Inflammatory macrophage treated with lipopolysaccharide for 4 hours (primary cell): ENCODE measurements around the gene RNF10.
"Not testable (repeated sequence)": the region's sequence is repeated elsewhere in the genome, so short reads cannot be mapped to it uniquely, and the experiment has no call there.

Source experiments
- DNase-seq: peaks from one replicate; pipeline ENCODE4 v3.0.0-alpha.2; 2020

RNF10 gene

DNA sequence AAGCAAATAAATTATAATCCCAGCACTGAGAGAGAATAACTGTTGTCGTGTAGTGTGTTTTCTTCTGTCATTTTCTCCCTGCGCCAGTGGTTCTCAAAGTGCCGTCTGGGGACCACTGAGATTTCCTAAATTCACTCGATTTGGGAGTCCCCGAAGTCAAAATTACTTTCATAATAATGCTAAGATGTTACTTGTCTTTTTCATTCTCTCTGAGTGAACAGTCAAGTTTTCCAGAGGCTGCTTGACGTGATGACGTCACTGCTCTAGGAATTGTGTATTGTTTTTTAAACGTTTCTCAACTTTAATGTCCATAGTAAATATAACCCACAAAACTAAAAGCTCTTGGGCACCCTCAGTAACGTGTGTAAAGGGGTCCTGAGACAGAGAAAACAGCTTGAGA is 47.8 kb downstream of the RNF10 start:
- peak; percentile 20 for DNase-seq

DNA sequence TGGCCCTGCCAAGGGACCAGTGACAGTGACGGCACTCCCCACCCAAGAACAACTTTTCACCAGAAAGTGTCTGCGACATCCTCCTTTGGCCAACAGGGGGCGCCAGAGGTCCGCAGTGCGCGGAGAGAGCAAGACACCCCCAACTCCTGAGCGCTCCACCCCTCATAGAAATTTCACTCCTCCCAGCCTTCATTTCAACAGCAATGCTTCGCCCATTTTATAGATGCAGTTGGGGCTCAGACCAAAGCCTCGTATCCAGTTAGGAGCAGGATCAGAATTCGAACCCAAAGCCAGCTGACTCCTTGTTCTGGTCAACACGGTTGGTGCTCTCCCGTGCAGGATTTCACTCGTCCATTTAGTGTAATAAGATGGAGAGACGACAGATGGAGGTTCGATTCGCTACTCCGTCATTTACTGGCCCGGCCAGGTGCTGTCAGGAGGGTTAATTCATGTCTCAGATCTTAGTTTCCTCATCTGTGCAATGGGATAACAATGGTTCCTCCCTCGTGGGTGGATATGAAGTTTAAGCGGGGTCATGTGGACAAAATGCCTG is 49.4 kb downstream of the RNF10 start:
- DNase-seq = peak; percentile 57

DNA sequence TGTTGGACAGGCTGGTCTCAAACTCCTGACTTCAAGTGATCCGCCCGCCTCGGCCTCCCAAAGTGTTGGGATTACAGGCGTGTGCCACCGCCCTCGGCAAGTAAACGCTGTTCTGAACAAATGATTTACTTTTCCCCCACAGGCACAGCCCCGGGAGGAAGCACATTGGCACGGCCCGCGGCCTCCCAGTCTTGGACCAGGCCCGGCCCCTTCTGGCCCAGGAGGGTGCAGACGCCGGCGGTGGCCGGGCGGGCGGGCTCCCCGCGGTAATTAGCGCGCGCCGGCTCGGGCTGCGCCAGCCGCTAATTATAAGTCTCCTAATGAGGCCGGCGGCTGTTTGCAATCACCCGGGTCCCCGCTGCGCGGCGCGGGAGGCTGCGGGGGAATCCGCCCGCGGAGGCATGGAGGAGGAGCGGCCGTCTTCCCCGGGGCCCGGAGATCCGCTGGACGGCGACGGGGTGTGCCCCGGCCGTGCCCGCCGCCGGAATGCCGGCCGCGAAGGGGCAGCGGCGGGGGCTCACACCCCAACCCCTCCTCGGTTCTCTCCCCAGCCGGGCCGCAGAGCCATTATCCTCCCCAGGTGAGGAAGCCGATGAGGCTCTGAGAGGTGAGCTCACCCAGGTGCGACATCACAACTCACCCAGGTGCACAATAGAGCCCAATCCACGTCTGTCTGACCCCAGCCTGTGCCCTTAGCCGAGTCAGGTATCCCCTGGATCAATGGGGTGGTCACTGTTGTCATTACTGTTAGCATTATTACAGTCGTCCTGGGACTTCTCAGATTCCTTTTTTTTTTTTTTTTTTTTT is 50.4 kb downstream of the RNF10 start:
- peak; percentile 22 for DNase-seq

DNA sequence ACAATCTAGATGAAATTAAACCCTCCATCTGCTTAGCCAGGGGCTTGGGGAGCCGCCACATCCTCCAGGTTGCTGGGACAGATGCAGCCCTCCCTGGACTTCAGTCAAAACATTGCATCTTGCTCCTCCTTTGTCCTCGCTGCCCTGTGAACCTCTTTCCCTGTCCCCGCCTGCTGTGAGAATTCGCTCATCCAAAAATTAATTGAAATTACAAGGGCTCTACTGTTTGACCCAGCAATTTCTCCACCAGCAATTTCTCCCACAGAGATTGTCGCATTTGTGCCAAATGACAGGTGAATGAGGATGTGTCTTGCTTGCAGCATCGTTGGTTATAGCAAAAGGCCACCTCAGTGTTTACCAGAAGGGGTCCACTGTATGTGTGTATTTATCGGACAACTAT is 52.0 kb downstream of the RNF10 start:
- DNase-seq = no peak

DNA sequence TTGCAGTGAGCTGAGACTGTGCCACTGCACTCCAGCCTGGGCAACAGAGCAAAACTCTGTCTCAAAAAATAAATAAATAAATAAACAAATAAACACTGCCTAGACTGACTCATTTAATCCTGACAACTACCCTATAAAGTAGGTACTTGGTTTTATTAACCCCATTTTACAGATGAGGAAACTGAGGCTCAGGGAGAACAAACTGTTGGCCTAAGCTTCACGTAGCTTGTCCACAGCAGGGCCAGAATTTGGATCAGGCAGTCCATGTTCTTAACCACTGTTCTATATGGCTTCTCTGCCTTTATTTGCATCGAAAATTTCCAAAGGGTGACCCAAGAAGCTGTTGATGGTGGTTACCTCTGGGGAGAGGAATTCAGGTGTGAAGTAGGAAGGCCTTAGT is 52.7 kb downstream of the RNF10 start:
- DNase-seq = no peak

DNA sequence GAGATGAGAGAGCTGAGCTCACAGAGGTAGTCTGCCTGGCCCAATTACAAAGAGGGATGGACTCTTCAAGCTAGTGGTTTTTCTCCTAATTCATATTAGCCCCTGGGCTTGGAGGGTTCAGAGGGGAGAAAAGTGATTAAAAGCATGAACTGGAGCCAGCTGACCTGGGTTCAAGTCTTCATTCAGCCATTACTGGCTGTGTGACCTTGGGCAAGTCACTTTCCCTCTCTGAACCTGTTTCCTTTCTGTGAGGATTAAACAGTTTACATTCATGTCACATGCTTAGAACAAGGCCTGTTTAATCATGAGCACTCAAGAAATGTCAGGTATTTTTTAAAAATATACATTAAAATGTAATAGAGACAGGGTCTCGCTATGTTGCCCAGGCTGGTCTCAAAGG is 54.2 kb downstream of the RNF10 start:
- no peak for DNase-seq

DNA sequence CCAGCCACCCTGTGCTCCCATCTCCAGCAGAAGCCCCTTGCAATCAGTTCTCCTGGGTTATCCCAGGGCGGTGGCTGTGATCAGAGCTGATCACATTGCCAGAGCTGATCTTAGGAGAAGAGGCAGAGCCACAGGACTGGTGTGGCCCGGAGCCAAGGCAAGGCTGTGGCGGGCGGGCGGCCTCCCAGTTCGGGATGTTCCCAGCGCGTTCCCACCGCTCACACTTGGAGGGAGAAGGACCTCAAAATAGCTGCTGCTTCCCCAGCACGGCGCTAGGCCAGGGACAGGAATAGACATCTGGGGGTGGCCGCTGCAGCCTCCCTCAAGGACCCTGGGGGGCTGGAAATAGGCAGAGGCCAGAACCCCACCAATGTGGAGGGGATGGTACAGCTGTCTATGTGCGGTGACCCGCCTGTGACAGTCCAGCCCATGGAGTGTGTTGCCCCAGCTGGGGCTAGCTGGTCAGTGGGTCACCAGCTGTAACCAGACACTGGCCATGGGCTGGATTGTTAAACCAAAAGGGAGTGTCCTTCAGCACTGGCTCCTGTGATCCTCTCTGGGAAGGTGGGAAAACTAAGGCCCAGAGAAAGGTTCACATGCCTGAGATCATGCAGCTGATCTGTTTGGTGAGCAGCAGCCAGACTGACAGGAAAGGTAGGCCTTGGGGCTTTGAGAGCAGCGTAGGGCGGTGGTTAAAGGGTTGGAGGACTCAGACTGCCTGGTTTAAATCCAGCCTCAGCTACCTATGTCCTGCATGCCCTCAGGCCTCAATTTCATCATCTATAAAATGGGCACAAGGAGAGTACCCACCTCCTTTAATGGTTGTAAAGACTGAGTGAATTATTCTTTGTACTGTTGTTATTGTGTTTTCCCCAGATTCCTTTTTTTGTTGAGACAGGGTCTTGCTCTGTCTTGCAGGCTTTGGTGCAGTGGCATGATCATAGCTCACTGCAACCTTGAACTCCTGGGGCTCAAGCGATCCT is 55.1 kb downstream of the RNF10 start:
- no peak for DNase-seq

DNA sequence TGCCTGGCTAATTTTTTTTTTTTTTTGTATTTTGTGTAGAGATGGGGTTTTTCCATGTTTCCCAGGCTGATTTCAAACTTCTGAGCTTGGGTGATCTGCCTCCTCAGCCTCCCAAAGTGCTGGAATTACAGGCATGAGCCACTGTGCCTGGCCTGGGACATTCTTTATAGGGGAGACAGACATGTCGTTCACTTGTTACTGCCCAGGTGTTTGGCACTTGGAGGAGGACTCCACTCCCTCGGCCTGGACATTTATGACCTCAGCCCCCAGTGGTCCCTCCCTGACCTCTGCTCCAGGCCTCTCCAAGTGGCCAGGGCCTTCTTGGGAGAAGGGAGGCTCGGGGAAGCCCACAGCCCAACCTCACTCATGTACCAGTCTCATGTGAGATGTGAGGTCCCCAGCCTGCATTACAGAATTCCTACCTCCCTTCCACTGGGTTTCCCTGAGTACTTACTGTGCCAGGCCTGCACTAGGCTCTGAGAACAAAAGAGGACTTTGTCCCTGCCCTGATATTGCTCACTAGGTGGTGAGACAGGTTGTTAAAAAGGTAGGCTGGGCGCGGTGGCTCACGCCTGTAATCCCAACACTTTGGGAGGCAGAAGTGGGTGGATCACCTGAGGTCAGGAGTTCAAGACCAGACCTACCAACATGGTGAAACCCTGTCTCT is 56.7 kb downstream of the RNF10 start:
- DNase-seq = no peak

DNA sequence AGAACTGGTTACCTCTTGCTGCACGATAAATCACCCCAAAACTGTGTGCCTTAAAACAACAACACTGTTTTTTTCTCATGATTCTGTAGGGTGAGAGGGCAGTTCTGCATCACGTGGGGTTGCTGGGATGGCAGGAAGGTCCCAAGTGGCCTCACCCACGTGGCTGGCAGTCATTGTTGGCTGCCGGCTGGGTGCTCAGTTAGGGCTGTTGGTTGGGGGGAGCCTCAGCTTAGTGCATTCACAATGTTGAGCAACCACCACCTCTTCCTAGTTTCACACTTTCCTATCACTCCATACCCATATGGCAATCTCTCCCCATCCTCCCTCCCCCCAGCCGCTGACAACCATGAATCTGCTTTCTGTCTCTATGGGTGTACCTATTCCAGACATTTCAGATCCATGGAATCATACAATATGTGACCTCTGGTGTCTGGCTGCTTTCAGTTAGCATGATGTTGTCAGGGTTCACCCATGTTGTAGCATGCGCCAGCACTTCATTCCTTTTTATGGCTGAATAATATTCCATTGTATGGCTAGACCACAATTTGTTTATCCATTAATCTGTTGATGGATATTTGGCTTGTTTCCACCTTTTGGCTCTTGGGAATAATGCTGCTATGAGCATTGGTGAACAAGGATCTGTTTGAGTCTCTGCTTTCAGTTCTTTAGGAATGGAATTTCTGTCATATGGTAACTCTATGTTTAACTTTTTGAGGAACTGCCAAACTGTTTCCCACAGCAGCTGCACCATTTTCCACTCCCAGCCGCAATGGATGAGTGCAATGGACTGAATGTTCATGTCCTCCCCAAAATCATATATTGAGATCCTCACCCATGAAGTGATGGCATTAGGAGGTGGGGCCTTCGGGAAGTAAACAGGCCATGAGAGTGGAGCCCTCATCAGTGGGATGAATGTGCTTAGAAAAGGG is 58.2 kb downstream of the RNF10 start:
- DNase-seq = no peak

DNA sequence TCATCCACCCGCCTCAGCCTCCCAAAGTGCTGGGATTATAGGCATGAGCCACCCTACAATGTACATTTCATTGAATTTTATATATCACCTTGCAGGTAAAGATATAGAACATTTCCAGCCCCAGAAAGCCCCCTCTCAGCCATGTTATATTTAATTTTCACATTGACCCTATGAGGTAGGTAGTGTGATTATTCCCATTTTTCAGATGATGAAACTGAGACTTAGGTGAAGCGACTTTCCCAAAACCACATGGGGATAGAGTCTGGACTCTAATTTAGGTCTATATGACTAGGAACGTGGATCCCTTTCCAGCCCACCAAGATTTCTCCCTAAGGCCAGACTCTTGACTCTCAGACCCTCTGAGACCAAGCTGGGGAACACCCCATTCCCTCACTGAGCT is 62.7 kb downstream of the RNF10 start:
- no peak for DNase-seq

DNA sequence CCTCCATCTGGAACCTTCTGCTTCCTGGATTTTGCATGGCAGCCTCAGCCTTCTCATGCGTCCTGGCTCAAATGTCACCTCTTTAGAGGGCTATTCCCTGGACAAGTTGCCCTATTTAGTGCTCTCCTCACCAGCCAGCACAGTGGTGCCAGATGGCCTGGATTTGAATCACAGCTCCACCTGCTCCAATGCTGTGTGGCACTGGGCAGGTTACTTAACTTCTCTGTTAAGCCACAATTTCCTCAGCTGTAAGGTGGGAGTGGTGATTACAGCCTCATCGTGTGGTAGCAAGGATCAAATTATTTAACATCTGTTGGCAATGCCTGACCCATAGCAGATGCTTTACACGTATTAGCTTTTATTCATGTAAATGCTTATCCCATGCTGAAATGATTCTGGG is 63.7 kb downstream of the RNF10 start:
- DNase-seq = no peak

DNA sequence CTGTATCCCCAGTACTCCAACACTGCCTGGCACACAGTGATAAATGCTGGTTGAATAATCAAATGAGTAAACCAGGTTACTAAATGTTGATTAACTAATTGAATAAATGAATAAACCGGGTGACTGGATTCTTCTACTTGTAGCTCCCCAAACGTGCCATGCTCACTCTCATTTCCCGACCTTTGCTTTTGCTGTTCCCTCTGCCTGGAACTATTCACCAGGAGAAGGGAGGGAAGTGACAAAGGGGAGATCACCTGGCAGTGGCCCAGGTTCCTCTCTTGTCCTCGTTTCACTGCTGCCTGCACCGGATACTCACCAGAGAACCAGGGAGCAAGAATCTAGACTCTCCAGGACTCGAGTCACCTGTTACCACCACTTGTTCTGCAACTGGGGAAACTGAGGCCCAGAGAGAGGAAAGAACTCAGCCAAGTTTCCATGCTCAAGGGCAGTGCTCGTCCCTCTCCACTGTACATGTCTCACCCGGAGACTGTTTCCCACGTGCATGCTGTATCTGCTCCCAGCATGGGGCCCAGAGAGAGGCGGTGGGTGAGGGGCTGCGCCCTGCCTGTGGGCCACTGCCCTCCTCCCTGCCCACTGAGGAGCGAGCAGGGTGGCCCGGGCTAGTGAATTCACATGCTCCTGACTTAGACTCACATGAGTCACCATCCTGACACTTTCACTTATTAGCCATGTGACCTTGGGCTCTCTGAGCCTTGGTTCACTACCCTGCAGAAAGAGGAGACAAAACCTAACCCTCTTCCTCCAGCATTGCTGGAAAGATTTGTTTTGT is 64.7 kb downstream of the RNF10 start:
- DNase-seq = peak; percentile 90

DNA sequence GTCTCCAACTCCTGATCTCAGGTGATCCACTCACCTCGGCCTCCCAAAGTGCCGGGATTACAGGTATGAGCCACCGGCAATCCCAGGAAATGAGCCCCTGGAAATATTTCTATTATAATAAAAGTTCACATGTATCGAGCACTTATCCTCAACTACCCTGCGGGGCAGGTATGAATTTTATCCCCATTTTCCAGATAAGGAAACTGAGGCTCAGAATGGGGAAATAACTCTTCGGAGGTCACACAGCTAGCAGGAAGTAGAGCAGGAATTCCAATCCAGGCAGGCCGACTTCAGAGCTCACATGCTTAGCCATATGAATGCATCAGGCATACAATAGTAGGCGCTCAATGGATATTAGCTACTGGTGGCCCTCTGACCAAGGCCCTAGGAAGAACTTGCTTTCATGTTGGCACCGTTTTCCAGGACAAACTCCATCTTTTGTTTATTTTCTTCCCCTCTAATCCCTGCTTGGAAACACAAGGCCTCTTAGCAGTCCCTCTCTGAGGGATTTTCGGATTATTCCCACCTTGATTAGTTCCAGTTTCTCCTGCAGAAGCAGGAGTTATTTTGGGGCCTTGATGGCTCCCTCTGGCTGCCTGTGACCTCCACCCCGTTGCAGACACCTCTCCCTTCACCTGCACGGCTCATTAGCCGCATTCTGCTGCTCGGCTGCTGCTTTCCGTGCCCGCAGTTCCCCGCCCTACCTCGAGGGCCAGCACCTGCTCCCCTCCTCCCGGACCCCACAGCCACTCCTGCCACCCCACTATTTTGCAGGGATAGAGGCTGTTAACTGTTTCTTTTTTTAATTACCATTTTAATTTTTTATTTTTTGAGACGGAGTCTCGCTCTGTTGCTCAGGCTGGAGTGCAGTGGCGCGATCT is 65.8 kb downstream of the RNF10 start:
- no peak for DNase-seq

DNA sequence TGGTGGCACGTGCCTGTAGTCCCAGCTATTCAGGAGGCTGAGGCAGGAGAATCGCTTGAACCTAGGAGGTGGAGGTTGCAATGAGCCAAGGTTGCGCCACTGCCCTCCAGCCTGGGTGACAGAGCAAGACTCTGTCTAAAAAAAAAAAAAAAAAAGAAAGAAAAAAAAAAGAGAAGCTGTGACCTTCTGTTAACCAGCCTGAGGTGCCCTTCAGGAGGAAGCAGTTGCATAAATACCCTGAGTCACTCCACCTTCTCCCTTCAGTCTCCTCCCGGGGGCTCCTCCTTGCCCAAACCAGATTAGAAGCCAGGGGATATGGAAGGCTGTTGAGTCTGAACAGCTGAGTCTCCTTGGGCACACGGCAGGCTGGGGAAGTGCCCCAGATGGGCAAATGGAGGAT is 68.3 kb downstream of the RNF10 start:
- peak; percentile 84 for DNase-seq

DNA sequence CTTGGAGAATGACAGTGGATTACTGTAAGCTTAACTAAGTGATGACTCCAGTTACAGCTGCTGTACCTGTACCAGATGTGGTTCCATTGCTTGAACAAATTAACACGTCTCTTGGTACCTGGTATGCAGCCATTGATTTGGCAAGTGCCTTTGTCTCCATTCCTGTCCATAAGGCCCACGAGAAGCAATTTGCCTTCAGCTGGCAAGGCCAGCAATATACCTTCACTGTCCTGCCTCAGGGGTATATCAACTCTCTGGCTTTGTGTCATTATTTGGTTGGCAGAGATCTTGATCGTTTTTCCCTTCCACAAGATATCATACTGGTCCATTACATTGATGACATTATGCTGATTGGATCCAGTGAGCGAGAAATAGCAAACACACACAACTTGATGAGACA is 76.4 kb downstream of the RNF10 start:
- DNase-seq = no peak

DNA sequence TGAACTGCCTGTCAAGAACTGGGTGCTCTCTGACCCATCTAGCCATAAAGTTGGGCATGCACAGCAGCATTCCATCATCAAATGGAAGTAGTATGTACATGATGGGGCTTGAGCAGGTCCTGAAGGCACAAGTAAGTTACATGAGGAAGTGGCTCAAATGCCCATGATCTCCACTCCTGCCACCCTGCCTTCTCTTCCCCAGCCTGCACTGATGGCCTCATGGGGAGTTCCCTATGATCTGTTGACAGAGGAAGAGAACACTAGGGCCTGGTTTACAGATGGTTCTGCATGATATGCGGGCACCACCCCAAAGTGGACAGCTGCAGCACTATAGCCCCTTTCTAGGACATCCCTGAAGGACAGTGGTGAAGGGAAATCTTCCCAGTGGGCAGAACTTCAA is 77.4 kb downstream of the RNF10 start:
- peak; percentile 11 for DNase-seq

DNA sequence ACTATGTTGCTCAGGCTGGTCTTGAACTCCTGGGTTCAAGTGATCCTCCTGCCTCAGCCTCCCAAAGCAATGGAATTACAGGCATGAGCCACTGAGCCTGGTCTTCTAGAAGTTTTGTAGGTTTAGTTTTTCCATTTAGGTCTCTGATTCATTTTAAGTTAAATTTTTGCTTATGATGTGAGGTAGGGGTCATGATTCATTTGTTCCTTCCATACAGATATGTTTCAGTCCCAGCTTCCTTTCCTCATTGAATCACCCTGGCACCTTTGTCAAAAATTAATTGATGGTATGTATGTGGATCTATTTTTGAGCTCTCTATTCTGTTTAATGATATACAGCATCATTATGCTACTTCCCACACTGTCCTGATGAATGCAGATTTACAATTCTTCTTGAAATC is 80.7 kb downstream of the RNF10 start:
- DNase-seq = no peak

DNA sequence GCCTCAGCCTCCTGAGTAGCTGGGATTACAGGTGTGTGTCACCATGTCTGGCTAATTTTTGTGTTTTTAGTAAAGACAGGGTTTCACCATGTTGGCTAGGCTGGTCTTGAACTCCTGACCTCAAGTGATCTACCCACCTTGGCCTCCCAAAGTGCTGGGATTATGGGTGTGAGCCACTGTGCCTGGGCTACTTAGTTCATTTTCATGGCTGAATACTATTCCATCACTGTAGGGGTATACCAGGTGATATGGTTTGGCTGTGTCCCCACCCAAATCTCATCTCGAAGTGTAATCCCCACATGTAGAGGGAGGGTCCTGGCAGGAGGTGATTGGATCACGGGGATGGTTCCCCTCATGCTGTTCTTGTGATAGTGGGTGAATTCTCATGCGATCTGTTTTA is 83.0 kb downstream of the RNF10 start:
- not testable (repeated sequence) for DNase-seq

DNA sequence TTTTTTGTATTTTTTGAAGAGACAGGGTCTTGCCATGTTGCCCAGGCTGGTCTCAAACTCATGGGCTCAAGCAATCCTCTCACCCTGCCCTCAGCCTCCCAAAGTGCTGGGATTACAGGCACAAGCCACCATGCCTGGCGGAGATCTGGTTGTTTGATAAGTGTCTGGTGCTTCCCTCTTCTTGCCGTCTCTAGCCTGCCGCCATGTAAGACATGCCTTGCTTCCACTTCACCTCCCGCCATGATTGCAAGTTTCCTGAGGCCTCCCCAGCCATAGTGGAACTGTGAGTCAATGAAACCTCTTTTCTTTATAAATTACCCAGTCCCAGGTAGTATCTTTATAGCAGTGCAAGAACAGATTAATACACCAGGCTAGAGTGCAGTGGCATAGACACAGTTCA is 83.6 kb downstream of the RNF10 start:
- DNase-seq = not testable (repeated sequence)
